GM13977 (cell line): ENCODE results near the gene RSRC1.

Source experiments
- DNase-seq: peaks from one replicate; pipeline ENCODE4 v3.0.0; 2012; ENCODE audit warnings: low spot score
- in situ Hi-C: fragments of 300-500 bp; cut with MboI; formaldehyde crosslinking; loops from one replicate; pipeline ENCODE4 v1.12.0; 2022; ENCODE audit warnings: low sequenced_read_pairs, low pct_unique_long_range_greater_than_20kb, mixed read lengths, inconsistent platforms; ENCODE audit not compliant: unreplicated experiment
- TF ChIP-seq, protein P1 (sequence below): IDR thresholded peaks from 2 replicates; pipeline ENCODE4 v1.5.1; 2012; ENCODE audit warnings: mild to moderate bottlenecking, control low read depth; ENCODE audit not compliant: insufficient read depth; ENCODE audit errors: extremely low read depth, missing control alignments

Gene RSRC1

DNA sequence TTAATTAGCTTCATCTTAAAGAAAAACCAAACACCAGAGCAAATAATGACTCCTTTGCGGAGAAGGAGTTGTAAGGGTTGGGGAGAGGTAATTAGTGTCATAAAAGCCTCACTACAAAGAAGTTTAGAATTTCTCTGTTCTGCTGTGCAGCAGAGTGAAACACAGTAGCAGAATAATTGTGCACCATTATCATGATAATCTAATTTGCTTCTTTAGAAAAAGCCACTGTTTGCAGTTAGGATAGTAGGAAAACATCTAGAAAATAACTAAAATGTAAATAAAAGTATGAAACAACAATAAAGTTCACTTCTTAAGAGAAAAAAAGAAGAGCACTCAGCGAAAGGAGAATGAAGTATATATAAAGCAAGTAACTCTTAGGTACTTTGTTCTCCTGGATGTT is 9.2 kb upstream of the RSRC1 start:
- in situ Hi-C loops: loop anchor here (25.0 kb wide), 2 partner anchors 212 to 312 kb away; no protein-coding TSS in a partner anchor
- DNase-seq: no peak
- TF ChIP-seq, protein P1, sequence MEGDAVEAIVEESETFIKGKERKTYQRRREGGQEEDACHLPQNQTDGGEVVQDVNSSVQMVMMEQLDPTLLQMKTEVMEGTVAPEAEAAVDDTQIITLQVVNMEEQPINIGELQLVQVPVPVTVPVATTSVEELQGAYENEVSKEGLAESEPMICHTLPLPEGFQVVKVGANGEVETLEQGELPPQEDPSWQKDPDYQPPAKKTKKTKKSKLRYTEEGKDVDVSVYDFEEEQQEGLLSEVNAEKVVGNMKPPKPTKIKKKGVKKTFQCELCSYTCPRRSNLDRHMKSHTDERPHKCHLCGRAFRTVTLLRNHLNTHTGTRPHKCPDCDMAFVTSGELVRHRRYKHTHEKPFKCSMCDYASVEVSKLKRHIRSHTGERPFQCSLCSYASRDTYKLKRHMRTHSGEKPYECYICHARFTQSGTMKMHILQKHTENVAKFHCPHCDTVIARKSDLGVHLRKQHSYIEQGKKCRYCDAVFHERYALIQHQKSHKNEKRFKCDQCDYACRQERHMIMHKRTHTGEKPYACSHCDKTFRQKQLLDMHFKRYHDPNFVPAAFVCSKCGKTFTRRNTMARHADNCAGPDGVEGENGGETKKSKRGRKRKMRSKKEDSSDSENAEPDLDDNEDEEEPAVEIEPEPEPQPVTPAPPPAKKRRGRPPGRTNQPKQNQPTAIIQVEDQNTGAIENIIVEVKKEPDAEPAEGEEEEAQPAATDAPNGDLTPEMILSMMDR: no peak

DNA sequence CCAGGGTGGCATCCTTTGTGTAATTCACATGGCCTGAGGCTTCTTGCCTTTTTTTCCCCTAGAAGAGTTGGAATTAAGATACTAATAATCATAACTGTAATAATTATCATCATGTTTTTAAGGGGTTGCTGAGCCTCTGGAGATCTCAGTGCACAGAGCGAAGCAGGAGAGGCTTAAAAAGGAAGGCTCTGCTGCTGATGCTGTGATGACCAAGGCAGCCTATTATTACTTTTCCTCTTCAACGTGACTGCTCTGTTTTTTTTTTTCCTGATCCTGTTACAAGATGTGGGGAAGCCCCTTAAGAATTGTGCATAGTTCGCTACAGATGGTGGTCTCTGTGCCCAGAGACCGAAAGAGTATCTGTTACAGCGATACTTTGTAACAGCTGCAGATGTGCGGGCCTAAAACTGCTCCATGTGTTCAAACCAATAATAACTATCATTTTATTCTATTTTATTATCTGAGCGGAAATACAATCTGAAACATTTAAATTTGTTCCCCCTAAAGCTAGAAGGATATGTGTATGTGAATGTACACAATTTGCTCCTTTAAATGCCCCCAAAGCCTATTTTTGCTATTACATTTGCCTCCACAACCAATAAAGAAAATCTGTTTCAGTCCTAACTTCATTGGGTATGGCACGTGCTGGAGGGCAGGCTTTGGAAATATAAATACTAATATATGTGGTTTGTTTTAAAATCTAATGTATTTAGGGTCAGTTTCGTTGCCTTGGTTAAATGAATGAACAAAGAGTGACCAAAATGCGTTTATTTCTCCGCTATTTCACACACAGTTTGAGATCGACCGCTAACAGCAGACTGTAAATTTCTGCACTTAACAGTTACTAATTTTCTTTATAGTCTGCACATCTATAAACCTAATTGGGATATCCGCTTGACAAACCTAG is 8.3 kb upstream of the RSRC1 start:
- TF ChIP-seq, protein P1: no peak
- no peak for DNase-seq
- in situ Hi-C loops: loop anchor here (25.0 kb wide), 2 partner anchors 211 to 311 kb away; no protein-coding TSS in a partner anchor

DNA sequence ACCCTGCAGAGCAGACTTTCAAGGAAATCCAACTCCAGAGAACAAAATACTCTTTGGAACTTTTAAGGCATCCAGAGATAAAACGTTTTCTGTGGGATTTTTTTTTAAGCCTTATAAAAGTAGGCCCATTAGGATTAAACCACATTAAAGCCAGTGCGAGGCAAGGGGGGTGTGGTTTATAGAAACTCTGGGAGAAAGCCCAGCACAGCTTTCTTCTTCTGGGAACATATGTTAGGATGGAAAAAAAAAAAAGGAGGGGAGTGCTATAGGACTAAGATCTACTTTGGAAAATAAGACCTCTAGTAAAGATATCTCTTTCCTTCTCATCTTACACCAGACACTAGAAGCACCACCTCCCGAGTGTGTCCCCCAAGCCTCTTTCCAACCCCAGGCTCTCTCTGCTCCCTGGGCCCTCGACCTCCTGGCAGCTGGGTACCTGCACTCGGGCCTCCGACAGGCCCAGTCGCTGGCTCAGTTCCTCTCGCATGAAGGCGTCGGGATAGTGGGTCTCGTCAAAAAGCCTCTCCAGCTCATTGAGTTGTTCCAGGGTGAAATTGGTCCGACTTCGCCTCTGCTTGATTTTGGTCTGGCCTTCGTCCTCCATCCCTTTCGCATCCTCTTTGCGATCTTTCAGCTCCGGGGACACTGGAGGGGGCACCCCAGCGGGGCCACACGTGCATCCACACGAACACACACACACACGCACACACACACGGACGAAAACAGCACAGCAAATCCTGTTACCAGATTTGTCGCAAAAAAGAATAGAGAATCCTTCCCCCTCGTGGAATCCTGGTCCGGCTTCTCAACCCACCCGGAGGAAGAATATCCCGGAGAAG is 7.4 kb upstream of the RSRC1 start:
- no peak for DNase-seq
- in situ Hi-C loops: loop anchor here (25.0 kb wide), 2 partner anchors 210 to 310 kb away; no protein-coding TSS in a partner anchor

DNA sequence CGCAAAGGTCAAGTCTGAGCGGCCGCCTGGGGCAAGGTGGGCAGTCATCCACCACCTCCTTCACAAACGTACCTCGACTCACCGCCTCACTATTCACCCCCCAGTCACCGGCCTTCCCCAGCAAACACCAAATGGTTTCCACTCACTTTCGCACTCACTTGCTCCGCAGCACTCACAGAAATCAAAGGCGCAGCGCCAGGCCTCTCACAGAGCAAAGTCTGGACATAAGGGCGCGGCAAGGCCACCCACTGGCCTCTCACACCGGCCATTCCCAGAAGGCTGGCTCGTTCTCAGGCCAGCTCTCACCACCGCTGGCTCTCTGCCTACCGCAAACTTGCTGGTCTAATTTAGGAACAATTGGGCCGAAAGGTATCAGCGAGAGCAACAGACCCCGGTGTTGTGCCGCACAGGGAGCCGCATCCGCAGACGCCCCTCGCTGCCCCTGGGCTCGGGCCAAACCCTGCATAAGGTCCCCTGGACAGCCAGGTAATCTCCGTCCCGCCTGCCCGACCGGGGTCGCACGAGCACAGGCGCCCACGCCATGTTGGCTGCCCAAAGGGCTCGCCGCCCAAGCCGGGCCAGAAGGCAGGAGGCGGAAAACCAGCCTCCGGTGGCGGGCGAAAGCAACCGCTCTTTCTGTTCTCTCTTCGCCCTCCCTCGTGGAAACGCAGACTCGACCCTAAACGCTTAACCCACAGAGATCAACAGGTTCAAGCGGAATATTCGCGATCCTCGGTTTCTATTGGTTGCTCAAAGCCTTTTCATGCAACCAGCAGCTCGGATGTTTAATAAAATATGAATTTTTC is 6.6 kb upstream of the RSRC1 start:
- DNase-seq: peak; percentile 38
- in situ Hi-C loops: loop anchor here (25.0 kb wide), 2 partner anchors 209 to 309 kb away; no protein-coding TSS in a partner anchor
- TF ChIP-seq, protein P1: no peak

More for the DNA sequence above, 7.4 kb upstream of the RSRC1 start:
- TF ChIP-seq, protein P1: no peak

DNA sequence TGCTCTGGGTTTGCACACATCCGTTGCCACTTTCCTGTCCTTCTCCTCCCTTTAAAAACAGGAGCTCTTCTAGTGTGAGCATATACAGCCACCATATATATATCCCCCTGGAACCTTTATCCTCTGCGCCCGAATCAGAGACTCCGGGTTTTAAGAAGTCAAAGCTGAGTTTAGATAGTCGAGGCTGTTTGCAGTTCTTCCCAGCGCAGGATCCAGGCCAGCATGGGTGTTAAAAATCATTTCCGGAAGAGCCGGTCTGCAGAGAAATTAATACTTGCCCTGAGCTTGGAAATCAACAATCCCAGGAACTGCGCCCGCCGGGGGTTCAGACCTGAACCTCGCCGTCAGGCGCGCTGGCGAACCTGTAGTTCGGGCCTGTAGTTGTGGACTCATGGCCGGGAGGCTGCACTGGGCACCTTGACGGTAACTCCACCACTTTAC is 6.0 kb upstream of the RSRC1 start:
- TF ChIP-seq, protein P1: no peak
- peak; percentile 12 for DNase-seq
- in situ Hi-C loops: loop anchor here (25.0 kb wide), 2 partner anchors 208 to 308 kb away; no protein-coding TSS in a partner anchor
